ENCODE data around the gene MBNL1.

Gene MBNL1

GRCh38 chr3:152499791-152500385 is 231.2 kb downstream of the MBNL1 start:
- DNase-seq, result no peak

- no peak for DNase-seq
Measured at GRCh38 chr3:152505926-152506325, 237.2 kb downstream of the MBNL1 start.

- no peak for DNase-seq
Measured at GRCh38 chr3:152508705-152509104, 240.0 kb downstream of the MBNL1 start.

GRCh38 chr3:152511904-152512303 is 243.2 kb downstream of the MBNL1 start:
- DNase-seq, result no peak

- no peak for DNase-seq
Measured at GRCh38 chr3:152513301-152513960, 244.7 kb downstream of the MBNL1 start.
